NCI-H187 treated with DMSO at 0.1 percent for 48 hours (cell line): Measurements from ENCODE around the gene GASK1A.
"Not testable (repeated sequence)": the region's sequence is repeated elsewhere in the genome, so short reads cannot be mapped to it uniquely, and the experiment has no call there.

Experiments
- DNase-seq: peaks from one replicate; lab custom pipeline; 2025; lab: John Stamatoyannopoulos, UW

The GASK1A gene

GRCh38 chr3:43031889-43032545 lies 52.9 kb downstream of the GASK1A start:
- DNase-seq = no peak

GRCh38 chr3:43032646-43033628 lies 53.8 kb downstream of the GASK1A start:
- no peak for DNase-seq

GRCh38 chr3:43034200-43034599 lies 55.1 kb downstream of the GASK1A start:
- no peak for DNase-seq

- DNase-seq = no peak
Measured at GRCh38 chr3:43034911-43035310, 55.8 kb downstream of the GASK1A start.

GRCh38 chr3:43035801-43036365 lies 56.8 kb downstream of the GASK1A start:
- no peak for DNase-seq

GRCh38 chr3:43036621-43037423 lies 57.7 kb downstream of the GASK1A start:
- DNase-seq = no peak

GRCh38 chr3:43038010-43038409 lies 58.9 kb downstream of the GASK1A start:
- no peak for DNase-seq

- no peak for DNase-seq
Measured at GRCh38 chr3:43041517-43041916, 62.4 kb downstream of the GASK1A start.

- DNase-seq = no peak
Measured at GRCh38 chr3:43043071-43043766, 64.1 kb downstream of the GASK1A start.

- no peak for DNase-seq
Measured at GRCh38 chr3:43043793-43044192, 64.7 kb downstream of the GASK1A start.

GRCh38 chr3:43045079-43045478 lies 66.0 kb downstream of the GASK1A start:
- not testable (repeated sequence) for DNase-seq

GRCh38 chr3:43046583-43046982 lies 67.5 kb downstream of the GASK1A start:
- no peak for DNase-seq

- no peak for DNase-seq
Measured at GRCh38 chr3:43048470-43048869, 69.4 kb downstream of the GASK1A start.

GRCh38 chr3:43053291-43053690 lies 74.2 kb downstream of the GASK1A start:
- no peak for DNase-seq

GRCh38 chr3:43054754-43055153 lies 75.6 kb downstream of the GASK1A start:
- no peak for DNase-seq

GRCh38 chr3:43055393-43055792 lies 76.3 kb downstream of the GASK1A start:
- no peak for DNase-seq

GRCh38 chr3:43055806-43056770 lies 77.0 kb downstream of the GASK1A start:
- no peak for DNase-seq

- DNase-seq = no peak
Measured at GRCh38 chr3:43059456-43059855, 80.3 kb downstream of the GASK1A start.

- DNase-seq = no peak
Measured at GRCh38 chr3:43061101-43061895, 82.2 kb downstream of the GASK1A start.
